LNCaP clone FGC (cell line): ENCODE measurements around the gene ANKS3.
A peak's percentile ranks its signal among the peaks of the same experiment; 100 is the strongest.

Experiments
- DNase-seq: peaks from one replicate; pipeline ENCODE4 v3.0.0-alpha.2; 2011; ENCODE audit warnings: low read depth
- H3K4me3 ChIP-seq: 2 replicates; pipeline ENCODE4 v1.5.1; 2011; ENCODE audit warnings: mild to moderate bottlenecking, low read depth, low read length, control low read depth
- TF ChIP-seq, protein P1 (sequence below): IDR thresholded peaks from 2 replicates; pipeline ENCODE4 v1.5.1; 2012; ENCODE audit warnings: mild to moderate bottlenecking; ENCODE audit not compliant: control insufficient read depth, insufficient read depth; ENCODE audit errors: extremely low read depth

The ANKS3 gene

DNA sequence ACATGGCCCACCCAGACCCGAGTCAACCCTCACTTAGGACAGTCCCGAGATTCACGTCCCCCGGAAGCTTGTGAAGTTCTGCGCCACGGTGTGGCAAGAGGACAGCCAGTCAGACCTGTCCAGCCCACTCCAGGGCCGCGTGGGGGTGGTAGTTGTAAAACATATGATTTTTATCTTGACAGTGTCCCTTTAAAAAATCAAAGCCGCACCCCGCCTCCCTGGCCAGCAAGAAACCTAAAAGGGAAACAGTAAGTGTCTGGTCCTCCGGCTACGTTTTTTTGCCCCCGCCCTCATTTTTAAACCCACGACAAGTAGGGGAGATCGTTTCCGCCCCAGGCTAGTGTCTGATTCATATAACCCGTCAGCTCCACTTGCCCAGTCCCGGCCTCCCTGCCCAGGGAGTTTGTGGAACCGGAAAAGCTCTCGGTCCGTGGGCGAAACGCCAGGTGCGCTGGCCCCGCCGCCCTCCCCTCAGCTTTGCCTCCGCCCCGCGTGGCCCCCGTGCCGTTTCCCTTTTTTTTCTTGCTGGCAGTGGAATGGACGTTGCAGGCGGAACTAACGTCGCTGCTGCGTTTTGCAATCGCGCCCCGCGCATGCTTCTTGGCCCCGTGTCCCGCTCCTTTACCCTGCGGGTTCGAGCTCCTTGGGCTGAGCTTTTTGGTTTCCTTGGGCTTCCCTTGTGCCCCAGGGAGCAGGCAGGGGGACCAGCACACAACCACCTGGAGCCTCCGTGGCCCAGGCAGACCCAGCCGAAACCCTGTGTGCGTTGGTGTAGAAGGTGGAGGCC lies 54.0 kb downstream of the ANKS3 start:
- TF ChIP-seq, protein P1, sequence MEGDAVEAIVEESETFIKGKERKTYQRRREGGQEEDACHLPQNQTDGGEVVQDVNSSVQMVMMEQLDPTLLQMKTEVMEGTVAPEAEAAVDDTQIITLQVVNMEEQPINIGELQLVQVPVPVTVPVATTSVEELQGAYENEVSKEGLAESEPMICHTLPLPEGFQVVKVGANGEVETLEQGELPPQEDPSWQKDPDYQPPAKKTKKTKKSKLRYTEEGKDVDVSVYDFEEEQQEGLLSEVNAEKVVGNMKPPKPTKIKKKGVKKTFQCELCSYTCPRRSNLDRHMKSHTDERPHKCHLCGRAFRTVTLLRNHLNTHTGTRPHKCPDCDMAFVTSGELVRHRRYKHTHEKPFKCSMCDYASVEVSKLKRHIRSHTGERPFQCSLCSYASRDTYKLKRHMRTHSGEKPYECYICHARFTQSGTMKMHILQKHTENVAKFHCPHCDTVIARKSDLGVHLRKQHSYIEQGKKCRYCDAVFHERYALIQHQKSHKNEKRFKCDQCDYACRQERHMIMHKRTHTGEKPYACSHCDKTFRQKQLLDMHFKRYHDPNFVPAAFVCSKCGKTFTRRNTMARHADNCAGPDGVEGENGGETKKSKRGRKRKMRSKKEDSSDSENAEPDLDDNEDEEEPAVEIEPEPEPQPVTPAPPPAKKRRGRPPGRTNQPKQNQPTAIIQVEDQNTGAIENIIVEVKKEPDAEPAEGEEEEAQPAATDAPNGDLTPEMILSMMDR = peak; percentile 26
- H3K4me3 ChIP-seq = peak overlapping the region; percentile 75
- DNase-seq = peak; percentile 77

DNA sequence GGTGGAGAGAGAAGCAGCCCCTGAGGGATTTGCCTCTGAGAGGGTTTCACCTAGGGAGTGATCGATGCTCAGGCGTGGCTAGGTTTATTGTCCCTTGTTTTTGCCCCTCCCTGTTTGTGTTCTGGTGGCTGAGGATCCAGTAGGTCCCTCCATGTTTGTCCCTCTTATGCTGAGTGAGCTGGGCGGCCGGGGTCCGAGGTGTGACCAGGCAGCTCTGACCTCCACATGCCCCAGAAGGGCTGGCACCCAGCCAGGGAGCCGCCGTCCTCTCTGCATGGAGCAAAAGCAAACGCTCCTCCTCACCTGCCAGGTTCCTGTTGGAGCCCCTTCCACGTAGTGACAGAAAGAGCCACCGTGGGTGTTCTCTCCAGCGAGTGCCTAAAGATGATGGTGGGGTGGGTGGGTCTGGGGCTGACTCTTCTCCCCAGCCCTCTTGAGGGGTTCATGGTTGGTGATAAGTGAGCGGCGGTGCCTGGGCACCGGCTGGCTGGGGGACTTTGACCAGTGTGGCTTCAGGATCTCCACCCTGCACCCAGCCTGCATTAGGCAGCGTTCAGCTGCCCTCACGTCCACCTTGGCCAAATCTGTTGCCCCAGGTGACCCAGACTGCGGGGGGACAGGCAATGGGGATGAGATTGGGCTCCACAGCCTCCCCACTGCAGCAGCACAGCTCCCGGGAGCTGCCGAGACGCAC lies 54.8 kb downstream of the ANKS3 start:
- H3K4me3 ChIP-seq = peak overlapping the region; percentile 75
- DNase-seq = no peak
- TF ChIP-seq, protein P1 = no peak

- H3K4me3 ChIP-seq = no peak overlapping the region
- DNase-seq = no peak
- TF ChIP-seq, protein P1 = no peak
Observed at GRCh38 chr16:4678596-4678995, 55.5 kb downstream of the ANKS3 start.

- no peak for DNase-seq
- no peak overlapping the region for H3K4me3 ChIP-seq
- TF ChIP-seq, protein P1 = no peak
Observed at GRCh38 chr16:4677994-4678393, 56.1 kb downstream of the ANKS3 start.

GRCh38 chr16:4677390-4677789 lies 56.7 kb downstream of the ANKS3 start:
- no peak overlapping the region for H3K4me3 ChIP-seq
- DNase-seq = no peak
- TF ChIP-seq, protein P1 = no peak

DNA sequence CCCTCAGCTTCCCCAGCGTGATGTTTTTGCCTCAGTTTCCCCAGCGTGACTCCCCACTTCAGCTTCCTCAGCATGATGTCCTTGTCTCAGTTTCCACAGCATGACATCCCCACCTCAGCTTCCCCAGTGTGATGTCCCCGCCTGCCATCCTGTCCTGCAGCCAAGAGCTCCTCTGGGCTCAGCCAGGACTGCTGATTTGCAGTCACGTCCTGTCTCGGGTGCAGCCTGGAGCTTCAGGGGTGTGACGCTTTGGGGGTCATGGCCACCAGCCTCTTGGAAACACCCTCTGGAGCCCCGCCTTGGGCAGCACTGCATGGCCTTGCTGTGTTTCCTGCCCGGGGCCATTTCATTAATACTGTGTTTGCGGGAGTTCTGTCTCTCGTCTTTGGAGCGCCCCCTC lies 57.2 kb downstream of the ANKS3 start:
- no peak for DNase-seq
- TF ChIP-seq, protein P1 = no peak
- H3K4me3 ChIP-seq = no peak overlapping the region
